Measurements from ENCODE around the gene TMEM212.

DNA sequence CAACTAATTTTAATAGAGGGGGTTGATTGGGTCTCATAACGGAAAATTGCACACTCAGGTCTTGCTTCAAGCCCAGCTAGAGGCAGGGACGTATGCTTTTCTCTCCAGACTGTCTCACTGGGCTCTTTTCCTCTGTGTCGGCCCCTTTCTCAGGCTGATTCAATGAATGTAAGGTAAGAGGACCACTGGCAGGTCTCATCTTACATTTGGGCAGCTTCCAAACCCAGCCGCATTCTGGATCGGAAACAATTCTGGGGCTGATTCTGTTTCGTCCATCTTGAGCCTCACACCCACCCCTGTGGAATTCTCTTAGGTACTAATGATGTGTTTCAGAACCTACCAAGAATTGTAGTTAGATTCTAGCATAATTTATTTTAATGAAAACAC is 40.7 kb downstream of the TMEM212 start:
- TF ChIP-seq, protein P1, sequence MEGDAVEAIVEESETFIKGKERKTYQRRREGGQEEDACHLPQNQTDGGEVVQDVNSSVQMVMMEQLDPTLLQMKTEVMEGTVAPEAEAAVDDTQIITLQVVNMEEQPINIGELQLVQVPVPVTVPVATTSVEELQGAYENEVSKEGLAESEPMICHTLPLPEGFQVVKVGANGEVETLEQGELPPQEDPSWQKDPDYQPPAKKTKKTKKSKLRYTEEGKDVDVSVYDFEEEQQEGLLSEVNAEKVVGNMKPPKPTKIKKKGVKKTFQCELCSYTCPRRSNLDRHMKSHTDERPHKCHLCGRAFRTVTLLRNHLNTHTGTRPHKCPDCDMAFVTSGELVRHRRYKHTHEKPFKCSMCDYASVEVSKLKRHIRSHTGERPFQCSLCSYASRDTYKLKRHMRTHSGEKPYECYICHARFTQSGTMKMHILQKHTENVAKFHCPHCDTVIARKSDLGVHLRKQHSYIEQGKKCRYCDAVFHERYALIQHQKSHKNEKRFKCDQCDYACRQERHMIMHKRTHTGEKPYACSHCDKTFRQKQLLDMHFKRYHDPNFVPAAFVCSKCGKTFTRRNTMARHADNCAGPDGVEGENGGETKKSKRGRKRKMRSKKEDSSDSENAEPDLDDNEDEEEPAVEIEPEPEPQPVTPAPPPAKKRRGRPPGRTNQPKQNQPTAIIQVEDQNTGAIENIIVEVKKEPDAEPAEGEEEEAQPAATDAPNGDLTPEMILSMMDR (conservative IDR thresholded peaks at IDR 0.05): no peak
- no peak for TF ChIP-seq ZFX (IDR thresholded peaks at IDR 0.05)

All from C4-2B (cell line).